GM12878 (cell line): Measurements from ENCODE around the gene CAVIN1. TPM values are rescaled to one million over a fixed set of nuclear protein-coding genes. Genes with fewer than 3 reads are reported as not detected.
"Not testable (repeated sequence)": the region's sequence is repeated elsewhere in the genome, so short reads cannot be mapped to it uniquely, and the experiment has no call there.

Source experiments
- ATAC-seq: fragments of 200-7000 bp; cut with Tn5 transposase; 3 replicates; pipeline ENCODE4 v1.9.1; 2020; ENCODE audit warnings: mild to moderate bottlenecking, moderate library complexity
- BruUV-seq: library from RNA; stranded (reverse); fragments of 400-500 nt; replicated peaks from 2 replicates; lab custom pipeline; 2021; lab: Mats Ljungman, UMichigan
- CTCF ChIA-PET: fragments of 300-600 bp; sonication (Branson Sonifier 250); formaldehyde crosslinking; extraction: SDS; loops from one replicate; lab custom pipeline; 2021; ENCODE audit warnings: inconsistent platforms; lab: Yijun Ruan, JAX
- POLR2A ChIA-PET: fragments of 350-600 bp; formaldehyde crosslinking; extraction: SDS; loops from one replicate; lab custom pipeline; 2021; ENCODE audit warnings: inconsistent platforms; lab: Charles Lee
- RAD21 ChIA-PET: fragments of 300-600 bp; sonication (Branson Sonifier 250); formaldehyde crosslinking; loops from one replicate; lab custom pipeline; 2023; ENCODE audit warnings: antibody characterized with exemption; ENCODE audit not compliant: unreplicated experiment; lab: Charles Lee
- SMC1A ChIA-PET: fragments of 300-600 bp; sonication (Branson Sonifier 250); formaldehyde crosslinking; loops from one replicate; lab custom pipeline; 2023; ENCODE audit not compliant: unreplicated experiment, uncharacterized antibody; lab: Charles Lee
- DNase-seq: peaks from one replicate; pipeline ENCODE4 v3.0.0-alpha.2; 2011; ENCODE audit warnings: low read depth, low spot score
- FAIRE-seq: peaks from 3 replicates; lab custom pipeline; 2011; peaks lifted over from hg19 to GRCh38; lab: Jason Lieb, UNC
- H2AFZ ChIP-seq: 2 replicates; pipeline ENCODE4 v1.6.0; 2011; ENCODE audit warnings: low read depth, low read length, control low read depth; ENCODE audit not compliant: control insufficient read depth
- H3K27ac ChIP-seq: 2 replicates; pipeline ENCODE4 v1.5.1; 2011; ENCODE audit warnings: control low read depth; ENCODE audit not compliant: control insufficient read depth, insufficient read depth
- H3K27me3 ChIP-seq, 2 experiments: replicated peaks in 1 of 2; 2 replicates each; pipeline versions ENCODE4 v1.6.0 to v1.6.1; 2011; ENCODE audit warnings: low read length in 1 of 2; ENCODE audit not compliant: control insufficient read depth in 2 of 2, insufficient read depth in 2 of 2
- H3K36me3 ChIP-seq, 2 experiments: 2 replicates each; pipeline ENCODE4 v1.5.1; 2011; ENCODE audit warnings: low read length in 1 of 2; ENCODE audit not compliant: control insufficient read depth in 2 of 2, insufficient read depth in 2 of 2
- H3K4me1 ChIP-seq: 2 replicates; pipeline ENCODE4 v1.6.1; 2011; ENCODE audit warnings: mild to moderate bottlenecking, low read length, moderate library complexity, mixed read lengths; ENCODE audit not compliant: control insufficient read depth, insufficient read depth
- H3K4me2 ChIP-seq: 2 replicates; pipeline ENCODE4 v1.6.0; 2011; ENCODE audit warnings: control low read depth; ENCODE audit not compliant: control insufficient read depth, insufficient read depth
- H3K4me3 ChIP-seq: fragments of 200-600 bp; sonication (generic); 2 replicates; pipeline ENCODE4 v1.5.1; 2016
- H3K79me2 ChIP-seq: 2 replicates; pipeline ENCODE4 v1.6.0; 2011; ENCODE audit warnings: low read length; ENCODE audit not compliant: control insufficient read depth, insufficient read depth
- H3K9ac ChIP-seq: 2 replicates; pipeline ENCODE4 v1.8.0; 2011; ENCODE audit warnings: low read length, control low read depth, mixed read lengths; ENCODE audit not compliant: control insufficient read depth, insufficient read depth
- H3K9me3 ChIP-seq: replicated peaks from 3 replicates; pipeline ENCODE4 v1.5.1; 2011; ENCODE audit warnings: mild to moderate bottlenecking, low read length; ENCODE audit not compliant: control insufficient read depth, insufficient read depth
- H4K20me1 ChIP-seq: 2 replicates; pipeline ENCODE4 v1.6.0; 2011; ENCODE audit not compliant: control insufficient read depth, insufficient read depth
- IKZF1 ChIP-seq: fragments of 450-650 bp; conservative IDR thresholded peaks from 2 replicates; pipeline ENCODE4 v1.6.1; 2017; ENCODE audit warnings: antibody characterized with exemption, mild to moderate bottlenecking
- IKZF2 ChIP-seq, 2 experiments: fragments of 450-650 bp; IDR thresholded peaks; 2 replicates each; pipeline ENCODE4 v1.6.1; 2017; ENCODE audit warnings: mild to moderate bottlenecking in 2 of 2, moderate library complexity in 2 of 2
- MTA2 ChIP-seq: fragments of 450-650 bp; IDR thresholded peaks from 2 replicates; pipeline ENCODE4 v1.6.1; 2016; ENCODE audit warnings: low read depth, mild to moderate bottlenecking, moderate library complexity
- NR2F1 ChIP-seq: fragments of 450-650 bp; conservative IDR thresholded peaks from 2 replicates; pipeline ENCODE4 v1.6.1; 2017; ENCODE audit warnings: mild to moderate bottlenecking
- RUNX3 ChIP-seq: IDR thresholded peaks from 2 replicates; pipeline ENCODE4 v1.6.1; 2012; ENCODE audit warnings: low read length, inconsistent platforms
- ZNF217 ChIP-seq: fragments of 450-650 bp; IDR thresholded peaks from 2 replicates; pipeline ENCODE4 v1.6.1; 2017; ENCODE audit warnings: antibody characterized with exemption, mild to moderate bottlenecking
- WGBS: methylation state at CpG from one replicate; pipeline ENCODE4 v1.1.6; 2016; ENCODE audit warnings: low lambda C conversion rate; ENCODE audit not compliant: insufficient replicate concordance, insufficient coverage; ENCODE audit errors: missing lambda C conversion rate; 5-methylcytosine and 5-hydroxymethylcytosine counted together
- in situ Hi-C: fragments of 300-500 bp; cut with MboI; formaldehyde crosslinking; loops from 9 replicates; pipeline ENCODE4 v1.14.3; 2018; ENCODE audit warnings: mixed read lengths
- intact Hi-C: fragments of 100-400 bp; cut with micrococcal nuclease; formaldehyde crosslinking; loops from one replicate; pipeline ENCODE4 v1.14.2; 2022; ENCODE audit not compliant: unreplicated experiment
- polyA plus RNA-seq, 11 experiments: library from polyadenylated mRNA; depleted of rRNA in 4 of 11; unstranded in 6 of 11; stranded (reverse) in 5 of 11; fragments of >200 nt; fragmentation: Nextera tagmentation in 4 of 11; fragmentation: Illumina TruSeq in 1 of 11; extraction: Ambion mirVana in 4 of 11; extraction: Trizol in 1 of 11; gene quantifications; 1 replicate in 1 of 11; 2 replicates in 10 of 11; pipeline versions ENCODE4 v1.2.1 to v1.2.3, GENCODE V29; 2011 to 2016; ENCODE audit warnings: inconsistent platforms in 2 of 11, missing spikeins in 2 of 11, low read depth in 1 of 11
- total RNA-seq, 4 experiments: library from RNA; depleted of rRNA in 3 of 4; stranded (reverse); fragments of >200 nt in 3 of 4; fragmentation: Illumina TruSeq in 1 of 4; extraction: Trizol in 1 of 4; gene quantifications; 2 replicates each; pipeline versions ENCODE4 v1.2.1 to v1.2.3, GENCODE V29; 2013 to 2021

CAVIN1 gene
- total and polyA plus RNA-seq, 10 of the 15 experiments (the other 5 are each of a cell fraction or from before 2014, with no cell fraction given), result 0.03 to 1.1 (median 0.37) TPM

- H2AFZ ChIP-seq, H3K27me3 ChIP-seq, ATAC-seq, DNase-seq, H4K20me1 ChIP-seq, H3K36me3 ChIP-seq, H3K9ac ChIP-seq, H3K27ac ChIP-seq, FAIRE-seq, BruUV-seq, in situ Hi-C loops, H3K9me3 ChIP-seq, intact Hi-C loops: not testable (repeated sequence)
- TF ChIP-seq NR2F1 (0 out of 2 replicates have a peak, but pooled peaks have one; percentile 36), ZNF217 (0 out of 2 replicates have a peak, but pooled peaks have one; percentile 37), MTA2 (peak; percentile 22; the same call in 1 of the 2 replicates), IKZF1 (peak; percentile 64), IKZF2 (IDR thresholded peaks at IDR 0.05) (peak in 1 of 2 experiments; percentile 38; a peak in 1 of 4 replicates), RUNX3 (peak; percentile 61)
- ChIA-PET SMC1A (interaction anchor here (1.0 to 2.8 kb wide), 6 partner anchors 11 to 93 kb away, joined by 3 to 9 read pairs (median 5); partner anchors contain the start of gene STAT3), RAD21 (interaction anchor here (0.9 to 1.3 kb wide), 2 partner anchors 11 to 20 kb away, joined by 3 read pairs; no protein-coding TSS in a partner anchor), CTCF (interaction anchor here (0.7 to 2.7 kb wide), 7 partner anchors 10 to 57 kb away, joined by 3 to 14 read pairs (median 3); no protein-coding TSS in a partner anchor), POLR2A (interaction anchor here (0.6 to 2.6 kb wide), 4 partner anchors 11 to 81 kb away, joined by 3 to 20 read pairs (median 3); no protein-coding TSS in a partner anchor)
- Histone ChIP-seq H3K4me1 (peaks cover 18% of the 10 kb centered on the region), H3K4me3 (0 out of 2 replicates have a peak overlapping the region, but pooled peaks have one; percentile 2), H3K79me2 (peaks cover 74% of the 10 kb centered on the region), H3K4me2 (peak overlapping the region; percentile 7; the same call in 1 of the 2 replicates)
- 86% methylated on average over 12 of the region's 12 CpGs for WGBS
These were observed 54.1 kb downstream of the CAVIN1 start for GRCh38 chr17:42368797-42369561.

GRCh38 chr17:42368310-42368709 is 54.7 kb downstream of the CAVIN1 start:
- H4K20me1 ChIP-seq, H3K4me2 ChIP-seq, DNase-seq, ATAC-seq, H3K27me3 ChIP-seq, H3K4me3 ChIP-seq, H2AFZ ChIP-seq, FAIRE-seq, H3K36me3 ChIP-seq, BruUV-seq, H3K9me3 ChIP-seq, H3K9ac ChIP-seq, in situ Hi-C loops, H3K27ac ChIP-seq, intact Hi-C loops: not testable (repeated sequence)
- Histone ChIP-seq H3K79me2 (peaks cover 77% of the 10 kb centered on the region), H3K4me1 (peaks cover 24% of the 10 kb centered on the region)
- ChIA-PET RAD21 (interaction anchor here (1.3 kb wide), 1 partner anchor 10 kb away, joined by 3 read pairs; no protein-coding TSS in a partner anchor), CTCF (interaction anchor here (0.7 to 2.7 kb wide), 4 partner anchors 10 to 34 kb away, joined by 3 to 14 read pairs (median 3); no protein-coding TSS in a partner anchor), POLR2A (interaction anchor here (1.1 to 2.6 kb wide), 2 partner anchors 10 to 14 kb away, joined by 3 to 20 read pairs; no protein-coding TSS in a partner anchor), SMC1A (interaction anchor here (1.0 to 2.8 kb wide), 4 partner anchors 10 to 93 kb away, joined by 3 to 9 read pairs (median 8); partner anchors contain the start of gene STAT3)
- WGBS, result 81% methylated on average over 5 of the region's 5 CpGs
